HG03432 (cell line): ENCODE measurements around the gene ABHD2.
A peak's percentile ranks its signal among the peaks of the same experiment; 100 is the strongest.
"Not testable (repeated sequence)": the region's sequence is repeated elsewhere in the genome, so short reads cannot be mapped to it uniquely, and the experiment has no call there.

Experiments
- ATAC-seq: cut with Tn5 transposase; IDR thresholded peaks from one replicate; pipeline ENCODE4 v1.9.1; 2021; ENCODE audit warnings: mild to moderate bottlenecking, moderate library complexity; ENCODE audit not compliant: unreplicated experiment

ABHD2 gene

DNA sequence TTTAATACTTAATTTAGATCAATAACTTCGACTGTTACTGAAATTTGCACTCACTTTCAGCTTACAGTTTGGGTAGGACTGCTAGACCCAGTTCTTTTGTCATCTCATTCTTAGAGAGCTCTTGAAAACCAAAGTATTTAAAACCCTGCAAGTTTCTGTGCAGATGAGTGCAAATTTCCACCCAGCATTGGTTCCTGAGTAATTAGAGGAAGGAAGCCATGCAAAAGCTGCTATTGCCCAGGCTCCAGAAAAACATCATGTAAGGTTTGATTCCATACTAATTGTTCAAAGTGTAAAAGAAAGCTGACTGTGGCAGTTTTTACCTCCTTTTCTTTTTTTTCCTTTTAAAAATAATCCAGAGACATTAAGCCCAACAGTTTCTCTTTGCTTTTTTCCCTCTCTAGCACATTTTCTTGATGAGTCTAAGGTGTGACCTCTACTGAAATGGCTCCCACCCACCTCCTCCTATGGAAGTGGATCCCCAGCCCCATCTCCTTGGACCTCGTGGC is 30.3 kb downstream of the ABHD2 start:
- ATAC-seq: no peak

DNA sequence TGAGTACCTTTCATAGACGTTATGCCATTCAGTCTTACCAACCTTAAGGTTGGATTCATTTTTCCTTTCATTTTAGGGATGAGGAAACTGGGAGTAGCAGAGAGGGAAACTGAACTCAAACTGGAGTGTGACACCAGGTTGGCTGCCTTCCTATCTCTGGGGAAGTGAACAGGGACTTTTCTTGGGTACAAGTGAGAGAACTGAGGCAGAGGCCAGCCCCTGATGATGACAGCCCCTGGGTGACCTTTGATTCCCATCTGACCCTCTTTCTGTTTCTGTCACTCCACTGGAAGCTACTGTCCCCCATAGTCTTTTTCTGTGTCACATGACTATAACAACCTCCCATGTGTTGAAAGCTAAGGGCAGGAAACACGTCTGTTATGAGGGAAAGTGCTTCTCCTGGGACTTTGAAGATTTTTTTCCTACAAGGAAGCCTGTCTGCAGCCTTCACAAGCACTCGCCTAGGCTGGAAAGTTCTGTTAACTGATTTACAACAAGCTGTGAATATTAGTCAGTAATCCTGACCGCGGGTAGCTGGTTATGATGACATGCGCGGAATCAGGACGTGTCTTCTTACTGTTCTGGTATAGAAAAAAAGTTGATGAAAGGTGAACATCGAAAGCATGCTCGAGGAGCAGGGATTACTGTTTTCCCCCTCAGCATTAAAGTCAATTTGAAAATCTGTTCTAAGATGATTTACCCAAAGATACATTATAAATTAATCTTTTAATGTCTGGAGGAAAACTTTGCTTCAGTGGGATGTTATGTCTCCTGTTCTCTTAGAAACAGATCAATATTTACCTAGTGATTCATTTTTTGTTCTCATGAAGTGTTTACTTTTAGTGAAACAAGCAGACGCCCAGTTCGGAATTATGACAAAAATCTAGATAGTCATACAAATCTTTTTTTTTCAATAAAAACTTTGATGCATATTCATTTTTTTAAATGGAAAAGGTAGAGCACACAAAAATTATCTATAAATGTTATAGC is 31.5 kb downstream of the ABHD2 start:
- no peak for ATAC-seq

DNA sequence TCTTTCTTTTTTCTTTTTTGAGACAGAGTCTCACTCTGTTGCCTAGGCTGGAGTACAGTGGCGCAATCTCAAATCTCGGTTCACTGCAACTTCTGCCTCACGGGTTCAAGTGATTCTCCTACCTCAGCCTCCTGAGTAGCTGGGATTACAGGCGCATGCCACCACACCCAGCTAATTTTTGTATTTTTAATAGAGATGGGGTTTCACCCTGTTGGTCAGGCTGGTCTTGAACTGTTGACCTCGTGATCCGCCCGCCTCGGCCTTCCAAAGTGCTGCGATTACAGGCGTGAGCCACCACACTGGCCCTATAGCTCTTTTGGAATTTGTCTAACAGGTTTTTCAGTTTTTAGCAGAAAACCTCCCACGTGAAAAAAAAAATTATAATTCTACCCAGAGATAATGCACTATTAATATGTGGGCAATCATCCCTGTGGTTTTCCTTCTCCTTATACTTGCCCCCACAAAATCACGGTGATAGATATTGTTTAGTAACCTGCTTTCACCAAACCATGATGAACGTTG is 32.3 kb downstream of the ABHD2 start:
- not testable (repeated sequence) for ATAC-seq

DNA sequence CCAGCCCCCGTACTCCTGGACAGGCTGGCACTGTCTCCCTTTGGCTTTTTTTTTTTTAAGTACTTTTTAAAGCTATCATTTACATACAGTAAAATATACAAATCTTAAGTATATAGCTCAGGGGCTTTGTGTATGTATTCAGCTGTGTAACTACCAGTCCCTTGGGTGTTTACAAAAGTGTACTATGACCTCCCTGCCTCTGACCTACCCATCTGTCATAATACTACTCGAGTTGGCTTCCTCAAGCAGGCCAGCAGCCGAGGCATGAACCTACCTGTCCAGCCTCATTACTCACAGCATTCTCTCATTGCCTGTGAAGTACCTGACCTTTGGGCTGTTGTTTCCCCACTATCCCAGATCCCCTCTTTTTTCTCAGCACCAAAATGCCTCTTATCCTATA is 33.2 kb downstream of the ABHD2 start:
- ATAC-seq: no peak

DNA sequence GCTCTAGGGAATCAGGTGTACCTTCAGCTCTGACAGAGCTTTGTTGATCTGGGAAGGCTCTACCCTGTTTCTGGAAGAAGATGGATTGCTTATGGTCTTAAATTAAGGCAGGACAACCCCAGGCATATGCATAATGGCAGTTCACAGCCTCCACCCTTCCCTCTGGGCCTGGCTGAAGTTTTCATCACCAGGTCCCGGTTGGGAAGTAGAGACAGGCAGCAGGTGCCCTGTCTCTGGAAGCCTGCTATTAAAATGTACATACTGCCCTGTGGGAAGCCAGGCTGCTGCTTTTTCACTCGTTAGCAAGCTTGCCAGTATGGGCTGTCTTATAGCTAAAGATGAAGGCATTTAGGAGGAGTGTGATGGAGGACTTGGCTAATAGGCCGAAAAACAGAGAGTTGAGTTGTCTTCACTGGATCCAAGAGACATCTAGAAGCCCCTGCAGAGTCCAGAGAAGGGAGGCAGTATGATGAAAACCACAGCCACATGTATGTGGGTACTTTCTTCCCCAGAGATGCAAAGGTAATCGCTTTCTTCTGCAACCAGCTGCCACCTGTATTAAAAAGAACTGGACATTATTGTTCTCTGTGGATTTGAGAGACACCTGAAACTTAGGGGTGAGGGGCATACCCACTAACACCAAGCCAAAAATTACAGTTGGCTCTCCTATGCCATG is 34.4 kb downstream of the ABHD2 start:
- no peak for ATAC-seq

DNA sequence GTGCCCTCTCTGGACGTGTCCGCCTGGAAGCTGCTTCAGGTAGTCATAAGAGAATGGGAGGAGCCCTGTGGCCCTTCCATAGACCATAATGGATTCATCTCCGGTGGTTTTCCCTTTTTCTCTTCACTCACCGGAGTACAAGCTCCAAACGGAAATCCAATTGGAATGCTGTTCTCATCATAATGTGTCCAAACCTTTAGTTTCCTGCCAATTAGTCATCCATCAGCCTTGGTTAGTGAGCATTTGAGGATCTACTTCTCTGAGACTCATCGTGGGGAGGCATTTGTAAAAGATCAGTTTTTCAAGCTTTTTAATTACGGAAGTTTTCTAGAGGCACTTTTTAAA is 34.9 kb downstream of the ABHD2 start:
- ATAC-seq: no peak

DNA sequence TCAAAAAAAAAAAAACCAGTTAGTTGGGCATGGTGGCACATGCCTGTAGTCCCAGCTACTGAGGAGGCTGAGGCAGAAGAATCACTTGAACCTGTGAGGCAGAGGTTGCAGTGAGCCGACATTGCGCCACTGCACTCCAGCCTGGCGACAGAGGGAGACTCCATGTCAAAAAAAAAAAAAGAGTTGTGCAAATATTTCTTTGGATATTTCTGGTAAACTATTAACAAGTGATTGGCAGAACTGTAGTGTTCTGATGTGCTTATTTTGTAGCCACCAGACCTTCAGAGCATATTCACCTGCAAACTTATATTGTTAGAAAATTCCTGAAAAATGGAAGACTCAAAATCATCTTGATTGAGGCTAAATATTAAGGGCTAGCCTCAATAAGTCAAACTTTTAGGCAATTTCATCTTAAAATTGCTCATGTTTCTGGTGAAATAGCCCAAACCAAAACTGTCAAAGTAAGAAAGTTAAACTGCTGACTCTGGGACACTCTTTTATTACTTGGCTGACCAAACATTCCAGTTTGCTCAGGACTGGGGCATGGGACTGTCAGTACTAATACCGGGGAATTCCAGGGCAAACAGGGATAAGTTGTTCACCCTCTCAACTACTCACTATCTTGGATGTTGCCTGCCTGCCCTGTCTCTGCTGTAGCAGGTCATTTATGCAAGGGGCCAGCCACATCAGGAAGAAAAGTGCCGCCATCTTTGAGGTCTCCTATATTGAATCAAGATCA is 37.0 kb downstream of the ABHD2 start:
- no peak for ATAC-seq

DNA sequence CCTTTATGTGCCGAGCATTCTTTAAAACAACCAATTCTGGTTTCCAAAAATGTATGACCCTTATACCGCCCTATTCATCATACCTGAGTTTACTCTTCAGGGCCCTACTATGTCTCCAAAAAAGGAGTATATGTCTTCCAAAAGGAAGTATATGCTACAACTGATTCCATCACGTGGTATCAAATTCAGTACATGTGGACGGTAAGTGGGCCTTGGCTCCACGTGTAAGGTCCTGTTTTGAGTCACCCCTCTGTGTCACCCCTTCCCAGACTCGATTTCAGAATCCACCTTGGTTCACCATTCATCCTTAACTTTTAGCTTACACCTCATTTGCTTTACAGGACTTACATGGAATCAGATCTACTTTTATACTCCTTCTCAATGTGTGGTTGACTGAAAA is 37.8 kb downstream of the ABHD2 start:
- ATAC-seq: no peak

DNA sequence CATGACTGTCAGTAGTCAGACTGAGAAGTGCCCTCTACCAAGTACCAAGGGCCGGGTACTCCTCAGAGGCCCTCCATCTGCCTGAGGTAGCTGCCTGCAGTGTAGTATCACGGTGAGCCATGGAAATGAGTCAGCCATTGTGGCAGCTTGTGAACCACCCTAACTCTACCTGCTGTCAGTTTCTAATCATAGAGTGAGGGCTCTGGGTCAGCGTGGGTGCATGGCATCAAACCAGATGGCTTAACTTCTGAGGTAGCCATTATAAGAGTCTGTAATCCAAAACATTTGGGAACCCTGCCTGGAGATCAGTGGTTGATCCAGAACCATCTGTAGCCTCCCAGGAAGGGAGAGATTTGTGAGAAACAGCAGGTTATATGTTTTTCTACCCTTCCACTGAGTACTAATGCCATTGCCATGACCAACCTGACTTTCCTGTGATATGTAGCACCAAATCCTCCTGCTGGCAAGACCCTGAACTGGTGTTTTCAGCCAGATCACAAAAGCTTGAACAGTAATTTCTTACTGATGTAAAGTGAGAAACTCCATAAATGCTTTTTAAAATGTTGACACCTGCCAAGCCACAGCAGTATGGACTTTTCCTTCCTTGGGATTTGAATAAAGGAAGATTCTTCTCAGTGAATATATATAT is 38.9 kb downstream of the ABHD2 start:
- ATAC-seq: no peak

DNA sequence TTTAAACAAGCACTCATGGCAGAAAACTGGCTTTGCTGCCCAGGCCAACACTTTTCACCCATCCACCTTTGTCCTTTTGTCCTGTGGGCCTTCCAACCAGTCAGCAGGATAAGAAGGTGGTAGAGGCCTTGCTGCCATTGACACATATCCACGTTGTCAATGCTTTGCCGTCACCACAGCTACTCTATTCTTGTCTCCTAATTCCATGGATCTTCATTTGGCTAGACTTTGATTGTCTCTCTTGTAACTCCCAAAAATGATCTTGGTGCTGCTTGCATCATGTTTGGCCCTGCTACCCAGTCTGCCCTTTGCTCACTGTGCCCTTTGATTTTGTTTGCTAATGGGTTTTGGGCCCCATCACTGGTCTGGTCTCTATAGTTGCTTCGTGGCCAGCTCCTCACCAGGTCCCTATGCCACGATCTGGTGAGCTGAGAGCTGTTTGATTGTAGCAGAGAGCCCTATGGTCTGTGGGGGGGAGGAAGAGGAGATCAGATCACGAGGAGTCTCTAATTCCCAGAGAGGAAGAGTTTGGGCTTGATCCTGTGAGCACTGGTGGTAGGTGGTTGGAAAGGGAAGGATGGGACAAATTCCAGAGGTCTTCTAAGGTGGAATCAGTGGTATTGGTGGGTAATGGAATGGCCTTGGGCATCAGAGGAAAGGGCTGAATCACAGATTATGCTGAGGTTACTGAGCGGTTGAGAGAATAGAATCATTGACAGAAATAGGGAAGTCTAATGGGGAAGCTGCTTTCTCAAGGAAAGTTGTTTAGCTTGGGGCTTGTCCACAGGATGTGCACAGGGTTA is 40.3 kb downstream of the ABHD2 start:
- ATAC-seq: peak; percentile 12

DNA sequence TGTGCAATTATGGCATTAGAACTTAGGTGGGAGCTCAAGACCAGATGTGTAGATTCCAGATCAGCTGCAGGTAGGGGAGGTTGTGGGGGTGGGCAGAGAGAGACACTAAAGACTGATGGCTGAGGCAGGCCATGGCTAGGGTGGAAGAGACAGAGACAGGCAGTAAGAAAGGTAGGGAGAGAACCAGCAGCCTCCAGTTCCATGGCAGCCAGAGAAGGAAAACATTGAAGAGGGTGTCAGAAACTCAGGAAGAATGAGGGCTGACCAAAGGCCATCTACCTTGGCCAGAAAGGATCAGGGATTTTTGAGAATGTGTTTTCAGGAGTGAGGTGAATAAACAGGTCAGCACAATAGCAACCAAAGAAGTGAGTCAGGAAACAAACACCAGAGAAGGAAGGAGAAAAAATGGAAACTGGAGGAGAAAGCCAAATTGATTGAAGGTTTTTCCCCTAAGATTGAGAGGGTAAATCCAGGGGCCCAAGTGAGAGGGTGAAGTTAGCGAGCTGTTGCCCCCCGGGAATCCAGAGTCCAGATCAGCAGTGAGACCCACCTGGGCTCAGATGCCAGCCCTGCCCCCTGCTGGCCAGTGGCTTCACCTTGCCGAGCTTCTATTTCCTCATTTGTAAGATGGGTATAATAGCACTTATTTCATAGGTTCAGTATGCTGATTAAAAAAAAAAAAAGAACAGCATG is 41.0 kb downstream of the ABHD2 start:
- ATAC-seq: peak; percentile 49

DNA sequence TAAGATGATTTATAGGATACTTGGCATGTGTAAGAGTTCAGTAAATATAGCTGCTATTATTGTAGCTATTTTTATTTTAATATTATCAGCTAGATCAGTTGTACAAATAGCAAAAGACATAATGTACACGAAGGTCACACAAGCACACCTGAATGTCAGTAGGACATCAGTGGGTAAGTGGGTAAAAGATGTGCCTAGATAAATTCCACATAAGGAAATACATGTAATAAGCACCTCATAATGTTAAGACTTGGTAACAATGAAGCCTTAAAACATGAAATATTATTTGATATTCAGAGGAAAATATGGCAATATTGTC is 41.5 kb downstream of the ABHD2 start:
- ATAC-seq: no peak

DNA sequence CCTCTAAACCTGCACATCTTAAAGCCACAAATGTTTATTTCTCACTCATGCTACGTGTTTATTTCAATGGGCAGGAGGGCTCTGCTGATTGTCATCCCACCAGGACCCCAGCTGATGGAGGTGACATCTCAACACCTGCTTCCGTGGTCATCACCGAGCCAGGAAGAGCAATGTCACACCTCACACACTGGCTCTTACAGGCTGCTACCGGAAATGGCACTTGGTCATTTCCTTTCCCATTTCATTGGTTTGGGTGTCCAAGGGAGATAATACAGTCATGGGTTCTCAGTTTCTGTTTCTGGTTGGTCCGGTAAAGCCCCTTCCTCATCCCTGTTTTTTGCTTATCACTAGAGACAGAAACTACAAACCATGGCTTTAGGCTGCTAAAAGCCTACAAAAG is 41.9 kb downstream of the ABHD2 start:
- peak; percentile 75 for ATAC-seq

DNA sequence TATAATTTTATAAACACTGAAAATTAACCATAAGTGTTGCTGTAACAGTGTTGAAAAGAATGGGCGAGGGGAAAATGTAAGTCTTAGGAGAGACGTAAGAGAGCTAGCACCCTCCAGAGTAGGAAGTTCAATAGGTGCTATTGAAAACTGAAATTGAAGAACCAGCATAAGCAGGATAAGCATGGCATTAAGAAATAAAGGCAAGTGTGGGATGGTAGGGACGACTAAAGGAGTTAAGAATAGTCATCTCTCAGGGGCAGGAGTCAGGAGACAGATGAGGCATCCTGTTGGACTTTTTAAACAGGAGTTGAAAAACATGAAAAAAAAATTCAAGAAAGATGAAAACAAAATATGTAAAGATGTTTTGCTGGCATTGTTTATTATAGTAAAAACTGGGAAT is 43.5 kb downstream of the ABHD2 start:
- ATAC-seq: no peak

DNA sequence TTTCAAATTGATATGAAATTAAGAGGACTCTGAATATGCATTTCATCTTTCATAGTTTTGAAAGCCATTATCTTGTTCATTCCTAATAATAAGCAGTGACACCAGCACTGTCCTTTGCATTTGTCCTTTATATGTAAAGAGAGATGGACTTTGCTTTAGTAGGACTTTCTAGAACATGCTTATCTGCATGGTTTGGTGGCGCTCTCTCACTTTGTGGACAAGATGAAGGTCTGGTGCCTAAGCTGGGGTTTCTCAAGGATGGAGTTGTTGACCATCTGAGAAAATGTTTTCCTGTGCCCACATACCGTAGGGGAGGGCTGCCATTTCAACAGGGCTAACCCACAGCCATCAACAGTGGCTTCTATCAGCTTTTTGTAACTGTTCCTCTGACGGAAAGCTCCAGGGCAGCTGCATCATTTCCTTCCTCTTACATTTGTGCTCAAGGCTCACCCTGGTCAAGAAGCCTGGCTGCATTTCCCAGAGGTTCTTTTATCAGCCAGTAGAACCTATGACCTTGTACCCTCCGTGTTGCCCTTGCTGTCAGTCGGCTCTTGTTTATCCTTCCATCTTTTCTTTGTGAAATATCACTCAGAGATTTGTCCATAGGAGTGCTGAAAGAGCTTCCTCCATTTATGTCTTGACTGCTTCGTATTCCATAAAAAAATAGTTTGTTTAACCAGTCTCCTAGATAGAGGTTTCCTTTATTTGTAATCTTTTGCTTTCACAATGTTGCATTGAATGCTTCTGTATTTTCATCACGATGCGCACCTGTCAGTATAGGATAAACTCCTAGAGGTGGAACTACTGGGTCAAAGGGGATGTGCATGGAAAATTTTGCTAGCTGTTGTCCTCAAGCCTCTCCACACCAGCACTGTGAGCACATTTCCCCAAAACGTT is 44.6 kb downstream of the ABHD2 start:
- no peak for ATAC-seq

DNA sequence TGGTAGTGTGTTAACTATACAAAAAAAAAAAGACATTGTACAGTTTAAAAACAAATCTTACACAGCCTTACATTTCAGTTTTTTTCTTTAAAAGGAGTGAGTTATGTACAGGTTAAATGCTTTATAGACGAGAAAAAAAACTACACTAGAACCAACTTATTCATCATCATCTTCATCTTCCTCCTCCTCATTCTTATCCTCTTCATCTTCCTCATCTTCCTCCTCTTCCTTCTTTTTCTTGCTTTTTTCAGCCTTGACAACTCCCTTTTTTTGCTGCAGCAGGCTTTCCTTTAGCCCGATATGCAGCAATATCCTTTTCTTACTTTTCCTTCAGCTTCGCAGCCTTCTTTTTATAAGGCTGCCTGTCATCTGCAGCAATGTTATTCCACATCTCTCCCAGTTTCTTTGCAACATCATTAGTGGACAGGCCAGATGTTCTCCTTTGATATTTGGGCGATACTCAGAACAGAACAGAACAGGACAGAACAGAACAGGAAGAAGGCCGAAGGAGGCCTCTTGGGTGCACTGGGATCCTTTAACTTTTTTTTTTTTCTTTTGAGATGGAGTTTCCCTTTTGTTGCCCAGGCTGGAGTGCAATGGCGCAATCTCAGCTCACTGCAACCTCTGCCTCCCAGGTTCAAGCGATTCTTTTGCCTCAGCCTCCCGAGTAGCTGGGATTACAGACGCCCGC is 47.3 kb downstream of the ABHD2 start:
- ATAC-seq: not testable (repeated sequence)

DNA sequence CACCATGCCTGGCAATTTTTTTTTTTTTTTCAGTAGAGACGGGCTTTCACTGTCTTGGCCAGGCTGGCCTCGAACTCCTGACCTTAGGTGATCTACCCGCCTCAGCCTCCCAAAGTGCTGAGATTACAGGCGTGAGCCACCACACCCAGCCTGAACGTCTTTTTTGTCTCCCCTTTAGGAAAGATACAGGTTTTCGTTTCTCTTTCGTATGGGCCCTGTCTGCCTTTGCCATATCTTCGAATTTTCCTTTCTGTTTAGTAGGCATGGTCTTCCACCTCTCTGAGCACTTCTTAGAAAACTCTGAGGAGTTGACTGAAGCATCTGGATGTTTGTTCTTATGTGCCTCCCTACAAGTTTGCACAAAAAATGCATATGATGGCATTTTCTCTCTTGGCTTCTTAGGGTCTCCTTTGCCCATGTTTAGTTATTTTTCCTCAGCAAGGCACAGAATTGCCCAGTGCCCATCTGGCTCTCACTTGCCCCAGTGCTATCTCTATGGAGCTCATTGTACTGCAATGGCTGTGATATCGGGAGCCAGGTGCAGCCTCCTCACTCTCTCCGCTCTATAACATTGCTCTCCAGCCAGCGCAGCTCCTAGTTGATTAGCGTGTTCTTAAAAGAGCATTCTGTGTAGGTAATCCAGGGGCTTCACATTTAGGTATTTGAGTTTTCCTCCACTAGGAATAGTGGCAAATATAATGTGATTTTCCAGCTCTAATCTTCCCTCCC is 48.0 kb downstream of the ABHD2 start:
- ATAC-seq: no peak
